HCT116 (cell line): ENCODE results near the gene GPRC5A. TPM values are rescaled to one million over a fixed set of nuclear protein-coding genes. Genes with fewer than 3 reads are reported as not detected.

Source experiments
- ATAC-seq: fragments of 200-7000 bp; cut with Tn5 transposase; 2 replicates; pipeline ENCODE4 v1.9.1; 2020; ENCODE audit warnings: mild to moderate bottlenecking, moderate library complexity
- BruUV-seq: library from RNA; stranded (reverse); fragments of 400-500 nt; replicated peaks from 2 replicates; lab custom pipeline; 2021; lab: Mats Ljungman, UMichigan
- CTCF ChIA-PET: fragments of 300-600 bp; sonication (Branson Sonifier 250); formaldehyde crosslinking; loops from one replicate; lab custom pipeline; 2021; ENCODE audit warnings: antibody characterized with exemption; lab: Charles Lee
- POLR2A ChIA-PET: fragments of 300-600, 350-600 bp; sonication (Branson Sonifier 250); formaldehyde crosslinking; loops from one replicate; lab custom pipeline; 2021; ENCODE audit warnings: antibody characterized with exemption; lab: Charles Lee
- RAD21 ChIA-PET, 2 experiments: fragments of 300-600 bp; sonication (Branson Sonifier 250); formaldehyde crosslinking; loops; one replicate each; lab custom pipeline; 2023; ENCODE audit warnings: low total read pairs in 2 of 2; ENCODE audit not compliant: uncharacterized antibody in 2 of 2, unreplicated experiment in 2 of 2, low non-redundant PET in 1 of 2; lab: Charles Lee
- DNase-seq: peaks from one replicate; pipeline ENCODE4 v3.0.0-alpha.2; 2010; ENCODE audit warnings: low read depth, low spot score
- H2AFZ ChIP-seq: fragments of 200-600 bp; shearing (Covaris generic), sonication (generic); 2 replicates; pipeline ENCODE4 v1.6.1; 2017; ENCODE audit warnings: low read depth, mixed run types, mixed read lengths, antibody characterized with exemption, low read length; ENCODE audit not compliant: poor library complexity, severe bottlenecking
- H3K27ac ChIP-seq: 2 replicates; pipeline ENCODE4 v1.5.1; 2012; ENCODE audit warnings: low read depth, low read length
- H3K27me3 ChIP-seq: fragments of 200-600 bp; sonication (generic); 2 replicates; pipeline ENCODE4 v1.6.1; 2016; ENCODE audit warnings: mixed run types, low read length, mixed read lengths; ENCODE audit not compliant: insufficient read depth
- H3K36me3 ChIP-seq, 2 experiments: fragments of 200-500 bp in 1 of 2; fragments of 200-600 bp in 1 of 2; sonication (Bioruptor generic) in 1 of 2; sonication (generic) in 1 of 2; 2 replicates each; pipeline versions ENCODE4 v1.5.1 to v1.6.1; 2014 to 2016; ENCODE audit warnings: low read length in 2 of 2, inconsistent platforms in 1 of 2, mixed read lengths in 1 of 2, mixed run types in 1 of 2; ENCODE audit not compliant: insufficient read depth in 2 of 2, control insufficient read depth in 1 of 2
- H3K4me1 ChIP-seq, 2 experiments: fragments of 200-600 bp in 1 of 2; sonication (generic) in 1 of 2; 2 replicates each; pipeline versions ENCODE4 v1.5.1 to v1.6.1; 2012 to 2017; ENCODE audit warnings: low read length in 2 of 2, inconsistent platforms in 1 of 2, mild to moderate bottlenecking in 1 of 2, mixed read lengths in 1 of 2, mixed run types in 1 of 2, moderate library complexity in 1 of 2; ENCODE audit not compliant: insufficient read depth in 2 of 2, control insufficient read depth in 1 of 2
- H3K4me2 ChIP-seq: fragments of 200-600 bp; sonication (generic); 2 replicates; pipeline ENCODE4 v1.6.1; 2017; ENCODE audit warnings: mixed run types, low read length, mixed read lengths
- H3K4me3 ChIP-seq, 2 experiments: fragments of 200-600 bp in 1 of 2; sonication (generic) in 1 of 2; replicated peaks in 1 of 2; 2 replicates each; pipeline ENCODE4 v1.5.1; 2011 to 2016; ENCODE audit warnings: low read length in 2 of 2, control low read depth in 1 of 2, low read depth in 1 of 2, mild to moderate bottlenecking in 1 of 2, mixed read lengths in 1 of 2, mixed run types in 1 of 2
- H3K79me2 ChIP-seq: fragments of 200-600 bp; sonication (generic); 2 replicates; pipeline ENCODE4 v1.6.1; 2017; ENCODE audit warnings: mild to moderate bottlenecking, mixed run types, low read length, moderate library complexity, mixed read lengths; ENCODE audit not compliant: insufficient read depth
- H3K9ac ChIP-seq: fragments of 200-600 bp; sonication (generic); 2 replicates; pipeline ENCODE4 v1.6.1; 2016; ENCODE audit warnings: low read length, mixed read lengths
- H3K9me2 ChIP-seq: fragments of 200-600 bp; sonication (generic), shearing (Covaris generic); 2 replicates; pipeline ENCODE4 v1.6.1; 2017; ENCODE audit warnings: mixed run types, mild to moderate bottlenecking, moderate library complexity; ENCODE audit not compliant: insufficient read depth
- H3K9me3 ChIP-seq, 2 experiments: fragments of 200-500 bp in 1 of 2; fragments of 200-600 bp in 1 of 2; sonication (Bioruptor generic) in 1 of 2; sonication (generic) in 1 of 2; 2 replicates each; pipeline ENCODE4 v1.6.1; 2014 to 2017; ENCODE audit warnings: low read length in 2 of 2, mixed read lengths in 2 of 2, inconsistent platforms in 1 of 2, low read depth in 1 of 2, mild to moderate bottlenecking in 1 of 2, mixed run types in 1 of 2, moderate library complexity in 1 of 2; ENCODE audit not compliant: control insufficient read depth in 1 of 2, insufficient read depth in 1 of 2
- H4K20me1 ChIP-seq: fragments of 200-600 bp; sonication (generic), shearing (Covaris generic); 2 replicates; pipeline ENCODE4 v1.6.1; 2017; ENCODE audit warnings: mixed run types, mild to moderate bottlenecking, moderate library complexity; ENCODE audit not compliant: insufficient read depth
- CBX3 ChIP-seq: IDR thresholded peaks from 2 replicates; pipeline ENCODE4 v1.6.1; 2012; ENCODE audit warnings: low read depth
- CTCF ChIP-seq, 3 experiments: fragments of 200-600 bp in 1 of 3; sonication (generic) in 1 of 3; IDR thresholded peaks in 2 of 3; conservative IDR thresholded peaks in 1 of 3; 2 replicates each; pipeline ENCODE4 v1.5.1; 2012 to 2017; ENCODE audit warnings: low read depth in 2 of 3, low read length in 2 of 3, antibody characterized with exemption in 1 of 3, borderline replicate concordance in 1 of 3, control low read depth in 1 of 3, mild to moderate bottlenecking in 1 of 3, mixed read lengths in 1 of 3, mixed run types in 1 of 3, moderate library complexity in 1 of 3; ENCODE audit not compliant: insufficient read depth in 1 of 3
- EGR1 ChIP-seq: IDR thresholded peaks from 2 replicates; pipeline ENCODE4 v1.6.1; 2012; ENCODE audit warnings: low read depth
- EZH2 ChIP-seq: fragments of 200-600 bp; sonication (generic); IDR thresholded peaks from 2 replicates; pipeline ENCODE4 v1.6.1; 2017; ENCODE audit warnings: antibody characterized with exemption, mixed run types
- EZH2phosphoT487 ChIP-seq: fragments of 200-600 bp; IDR thresholded peaks from 2 replicates; pipeline ENCODE4 v1.6.1; 2018; ENCODE audit warnings: antibody characterized with exemption, borderline replicate concordance
- JUND ChIP-seq: IDR thresholded peaks from 2 replicates; pipeline ENCODE4 v1.6.1; 2012
- MAX ChIP-seq: IDR thresholded peaks from 2 replicates; pipeline ENCODE4 v1.6.1; 2012
- POLR2A ChIP-seq: IDR thresholded peaks from 2 replicates; pipeline ENCODE4 v1.7.0; 2011; ENCODE audit warnings: borderline replicate concordance; ENCODE audit not compliant: insufficient read depth, insufficient read length; ENCODE audit errors: extremely low read depth
- POLR2AphosphoS5 ChIP-seq: IDR thresholded peaks from 2 replicates; pipeline ENCODE4 v1.6.1; 2011; ENCODE audit warnings: mild to moderate bottlenecking, low read depth, low read length, moderate library complexity
- RAD21 ChIP-seq: IDR thresholded peaks from 2 replicates; pipeline ENCODE4 v1.6.1; 2012; ENCODE audit warnings: low read depth, mild to moderate bottlenecking
- REST ChIP-seq: IDR thresholded peaks from 2 replicates; pipeline ENCODE4 v1.6.1; 2012; ENCODE audit warnings: low read depth
- SIN3A ChIP-seq: IDR thresholded peaks from 2 replicates; pipeline ENCODE4 v1.6.1; 2012; ENCODE audit warnings: low read depth
- SP1 ChIP-seq: IDR thresholded peaks from 2 replicates; pipeline ENCODE4 v1.6.1; 2012; ENCODE audit warnings: low read depth
- SRF ChIP-seq: IDR thresholded peaks from 2 replicates; pipeline ENCODE4 v1.6.1; 2012; ENCODE audit warnings: low read depth
- TCF7L2 ChIP-seq: IDR thresholded peaks from 2 replicates; pipeline ENCODE4 v1.7.0; 2011; ENCODE audit warnings: borderline replicate concordance, inconsistent platforms; ENCODE audit not compliant: insufficient read depth, insufficient read length; ENCODE audit errors: extremely low read depth
- YY1 ChIP-seq: IDR thresholded peaks from 2 replicates; pipeline ENCODE4 v1.6.1; 2011; ENCODE audit warnings: low read length, low read depth, moderate library complexity, mild to moderate bottlenecking; ENCODE audit not compliant: insufficient replicate concordance; ENCODE audit errors: extremely low read depth
- ZBTB33 ChIP-seq: IDR thresholded peaks from 2 replicates; pipeline ENCODE4 v1.6.1; 2011; ENCODE audit warnings: mild to moderate bottlenecking, low read length, moderate library complexity; ENCODE audit not compliant: insufficient replicate concordance; ENCODE audit errors: extremely low read depth
- ZFX ChIP-seq: fragments of 450-650 bp; IDR thresholded peaks from 2 replicates; pipeline ENCODE4 v1.6.1; 2017
- ZNF274 ChIP-seq: fragments of 200-500 bp; sonication (Bioruptor generic); IDR thresholded peaks from 2 replicates; pipeline ENCODE4 v1.6.1; 2014; ENCODE audit warnings: mild to moderate bottlenecking, low read depth, low read length, inconsistent platforms
- intact Hi-C: fragments of 100-400 bp; cut with micrococcal nuclease; formaldehyde crosslinking; loops from 2 replicates; pipeline ENCODE4 v1.10.0; 2022
- total RNA-seq: library from RNA; stranded (reverse); gene quantifications from one replicate; pipeline ENCODE4 v1.2.1, GENCODE V29; 2021; ENCODE audit not compliant: unreplicated experiment

The GPRC5A gene
- total RNA-seq, 1 experiment from 2014 or later = 305 TPM

- no peak overlapping the region for H3K4me3 ChIP-seq
- ChIA-PET CTCF (no interaction called here), RAD21 (no interaction called here), POLR2A (no interaction called here)
- ATAC-seq = no peak
- no peak overlapping the region for H3K27ac ChIP-seq
- no peak overlapping the region for H2AFZ ChIP-seq
- no peaks in the 10 kb centered on the region for H3K9me2 ChIP-seq
- DNase-seq = no peak
- H3K27me3 ChIP-seq = no peaks in the 10 kb centered on the region
- peaks cover 6 to 34% of the 10 kb centered on the region in 2 experiments; a peak in 3 of 4 replicates for H3K4me1 ChIP-seq
- intact Hi-C loops = no loop called here
- H3K9me3 ChIP-seq = no peaks in the 10 kb centered on the region
- H3K36me3 ChIP-seq = peaks cover 11 to 19% of the 10 kb centered on the region in 2 experiments; a peak in 3 of 4 replicates
- H3K79me2 ChIP-seq = peaks cover 13% of the 10 kb centered on the region
- no peak for TF ChIP-seq ZNF274
- TF ChIP-seq SP1 = no peak
- TF ChIP-seq TCF7L2 = no peak
- TF ChIP-seq RAD21 = no peak
- no peak for TF ChIP-seq POLR2A
- no peak for TF ChIP-seq SRF
- TF ChIP-seq EZH2 = no peak
- TF ChIP-seq ZBTB33 = no peak
- TF ChIP-seq EZH2phosphoT487 = no peak
- no peak for TF ChIP-seq REST
- TF ChIP-seq POLR2AphosphoS5 = no peak
- TF ChIP-seq CTCF (IDR thresholded peaks at IDR 0.05 in 2 of 3, conservative IDR thresholded peaks at IDR 0.05 in 1 of 3; ENCODE audit: borderline replicate concordance in 1 of 3, insufficient read depth in 1 of 3, low read depth in 2 of 3, low read length in 2 of 3) = no peak
- TF ChIP-seq EGR1 = no peak
- no peak for TF ChIP-seq SIN3A
- TF ChIP-seq JUND = no peak
- TF ChIP-seq MAX = no peak
- TF ChIP-seq ZFX = no peak
- no peak for TF ChIP-seq CBX3
- TF ChIP-seq YY1 = no peak
- H3K4me2 ChIP-seq = no peak overlapping the region
- BruUV-seq = no TSS peak
- no peak overlapping the region for H3K9ac ChIP-seq
- peaks cover 4% of the 10 kb centered on the region; the same call in 1 of the 2 replicates for H4K20me1 ChIP-seq
Measured at GRCh38 chr12:12922191-12922616, 30.8 kb downstream of the GPRC5A start.
